ENCODE data around the gene ATXN7L2. TPM values are rescaled to one million over a fixed set of nuclear protein-coding genes. Genes with fewer than 3 reads are reported as not detected.

The ATXN7L2 gene
- total RNA-seq (ENCODE audit: unreplicated experiment): 3.2 TPM
- long read RNA-seq: 0 reads

- no peaks in the 10 kb centered on the region for H3K9me3 Mint-ChIP-seq (ENCODE audit: unreplicated experiment)
- H3K4me1 Mint-ChIP-seq (ENCODE audit: unreplicated experiment): peaks cover 7% of the 10 kb centered on the region
- peak; percentile 95 for DNase-seq (ENCODE audit: low spot score)
- peaks cover 25% of the 10 kb centered on the region for H3K27me3 Mint-ChIP-seq (ENCODE audit: unreplicated experiment)
- H3K27ac Mint-ChIP-seq (ENCODE audit: unreplicated experiment): peak within 1 kb of the TSS; percentile 87
- H3K36me3 Mint-ChIP-seq (ENCODE audit: low read depth, unreplicated experiment): peaks cover 9% of the 10 kb centered on the region
- TF ChIP-seq CTCF (IDR thresholded peaks at IDR 0.05; ENCODE audit: unreplicated experiment): no peak
- peak within 1 kb of the TSS; percentile 90 for H3K4me3 Mint-ChIP-seq (ENCODE audit: unreplicated experiment)
Observed at GRCh38 chr1:109483672-109484518, at the start of gene ATXN7L2. ATXN7L2 (plus strand) TSS chr1:109483905; CDS start chr1:109483954, 49 bp downstream.

GRCh38 chr1:109434484-109434883 is 49.2 kb upstream of the ATXN7L2 start:
- TF ChIP-seq CTCF (IDR thresholded peaks at IDR 0.05; ENCODE audit: unreplicated experiment): no peak
- H3K36me3 Mint-ChIP-seq (ENCODE audit: low read depth, unreplicated experiment): peaks cover 3% of the 10 kb centered on the region
- H3K4me3 Mint-ChIP-seq (ENCODE audit: unreplicated experiment): no peak overlapping the region
- no peaks in the 10 kb centered on the region for H3K27me3 Mint-ChIP-seq (ENCODE audit: unreplicated experiment)
- H3K27ac Mint-ChIP-seq (ENCODE audit: unreplicated experiment): no peak overlapping the region
- H3K9me3 Mint-ChIP-seq (ENCODE audit: unreplicated experiment): peaks cover 6% of the 10 kb centered on the region
- no peaks in the 10 kb centered on the region for H3K4me1 Mint-ChIP-seq (ENCODE audit: unreplicated experiment)
- no peak for DNase-seq (ENCODE audit: low spot score)

GRCh38 chr1:109438798-109439297 is 44.9 kb upstream of the ATXN7L2 start:
- no peak for TF ChIP-seq CTCF (IDR thresholded peaks at IDR 0.05; ENCODE audit: unreplicated experiment)
- Mint-ChIP-seq H3K36me3 (ENCODE audit: low read depth, unreplicated experiment) (no peaks in the 10 kb centered on the region), H3K4me1 (ENCODE audit: unreplicated experiment) (no peaks in the 10 kb centered on the region), H3K4me3 (ENCODE audit: unreplicated experiment) (no peak overlapping the region), H3K9me3 (ENCODE audit: unreplicated experiment) (peaks cover 6% of the 10 kb centered on the region), H3K27ac (ENCODE audit: unreplicated experiment) (no peak overlapping the region), H3K27me3 (ENCODE audit: unreplicated experiment) (no peaks in the 10 kb centered on the region)
- no peak for DNase-seq (ENCODE audit: low spot score)

- Mint-ChIP-seq H3K36me3 (ENCODE audit: low read depth, unreplicated experiment) (no peaks in the 10 kb centered on the region), H3K4me1 (ENCODE audit: unreplicated experiment) (no peaks in the 10 kb centered on the region), H3K4me3 (ENCODE audit: unreplicated experiment) (no peak overlapping the region), H3K27me3 (ENCODE audit: unreplicated experiment) (no peaks in the 10 kb centered on the region), H3K9me3 (ENCODE audit: unreplicated experiment) (no peaks in the 10 kb centered on the region), H3K27ac (ENCODE audit: unreplicated experiment) (no peak overlapping the region)
- no peak for TF ChIP-seq CTCF (IDR thresholded peaks at IDR 0.05; ENCODE audit: unreplicated experiment)
- no peak for DNase-seq (ENCODE audit: low spot score)
Observed at GRCh38 chr1:109441069-109441468, 42.6 kb upstream of the ATXN7L2 start.

GRCh38 chr1:109443476-109443875 is 40.2 kb upstream of the ATXN7L2 start:
- Mint-ChIP-seq H3K27ac (ENCODE audit: unreplicated experiment) (no peak overlapping the region), H3K9me3 (ENCODE audit: unreplicated experiment) (no peaks in the 10 kb centered on the region), H3K27me3 (ENCODE audit: unreplicated experiment) (no peaks in the 10 kb centered on the region), H3K4me3 (ENCODE audit: unreplicated experiment) (no peak overlapping the region), H3K4me1 (ENCODE audit: unreplicated experiment) (no peaks in the 10 kb centered on the region), H3K36me3 (ENCODE audit: low read depth, unreplicated experiment) (no peaks in the 10 kb centered on the region)
- no peak for DNase-seq (ENCODE audit: low spot score)
- no peak for TF ChIP-seq CTCF (IDR thresholded peaks at IDR 0.05; ENCODE audit: unreplicated experiment)
